CD14-positive monocyte (primary cell): ENCODE data around the gene GRK2. TPM values are rescaled to one million over a fixed set of nuclear protein-coding genes. Genes with fewer than 3 reads are reported as not detected.

Source experiments
- DNase-seq, 3 donors: peaks; one replicate each; pipeline ENCODE4 v3.0.0-alpha.2; 2011 to 2022
- H2AFZ ChIP-seq: 2 replicates; pipeline ENCODE4 v1.6.0; 2012; ENCODE audit warnings: mild to moderate bottlenecking, low read depth, low read length, inconsistent platforms; ENCODE audit not compliant: insufficient read depth, poor library complexity, severe bottlenecking
- H3K27ac ChIP-seq, 2 donors: 1 replicate in 1 of 2; 2 replicates in 1 of 2; pipeline ENCODE4 v1.5.1; 2012 to 2013; ENCODE audit warnings: low read length in 2 of 2, control low read depth in 1 of 2, inconsistent platforms in 1 of 2, low read depth in 1 of 2, mild to moderate bottlenecking in 1 of 2
- H3K27me3 ChIP-seq, 2 donors: one replicate each; pipeline versions ENCODE4 v1.6.0 to v1.6.1; 2011 to 2013; ENCODE audit warnings: low read length in 2 of 2; ENCODE audit not compliant: control insufficient read depth in 2 of 2, insufficient read depth in 2 of 2
- H3K36me3 ChIP-seq, 2 donors: replicated peaks in 1 of 2; 1 replicate in 1 of 2; 2 replicates in 1 of 2; pipeline versions ENCODE4 v1.5.1 to v1.6.1; 2012 to 2013; ENCODE audit warnings: low read length in 2 of 2, control low read depth in 1 of 2, inconsistent platforms in 1 of 2, mild to moderate bottlenecking in 1 of 2; ENCODE audit not compliant: insufficient read depth in 2 of 2, control insufficient read depth in 1 of 2
- H3K4me1 ChIP-seq, 2 donors: 1 replicate in 1 of 2; 2 replicates in 1 of 2; pipeline versions ENCODE4 v1.5.1 to v1.6.1; 2012 to 2013; ENCODE audit warnings: low read length in 2 of 2, control low read depth in 1 of 2, inconsistent platforms in 1 of 2, mild to moderate bottlenecking in 1 of 2, moderate library complexity in 1 of 2; ENCODE audit not compliant: insufficient read depth in 2 of 2, control insufficient read depth in 1 of 2
- H3K4me2 ChIP-seq: replicated peaks from 2 replicates; pipeline ENCODE3; 2012; ENCODE audit warnings: low read length, moderate library complexity, mild to moderate bottlenecking; ENCODE audit not compliant: poor library complexity, severe bottlenecking; ENCODE audit errors: extremely low read depth
- H3K4me3 ChIP-seq, 3 experiments: fragments of 200-600 bp in 1 of 3; sonication (generic) in 1 of 3; replicated peaks in 1 of 3; 1 replicate in 2 of 3; 2 replicates in 1 of 3; pipeline ENCODE4 v1.5.1; 2011 to 2013; ENCODE audit warnings: low read length in 3 of 3, mild to moderate bottlenecking in 3 of 3, control low read depth in 2 of 3, low read depth in 2 of 3, inconsistent platforms in 1 of 3, moderate library complexity in 1 of 3
- H3K79me2 ChIP-seq: 2 replicates; pipeline ENCODE4 v1.6.0; 2012; ENCODE audit warnings: mild to moderate bottlenecking, control low read depth, inconsistent platforms, low read length, moderate library complexity; ENCODE audit not compliant: insufficient read depth
- H3K9ac ChIP-seq: 2 replicates; pipeline ENCODE4 v1.6.0; 2017; ENCODE audit warnings: low read length, mild to moderate bottlenecking; ENCODE audit not compliant: insufficient read depth, poor library complexity, severe bottlenecking
- H3K9me3 ChIP-seq, 2 donors: replicated peaks in 1 of 2; 1 replicate in 1 of 2; 2 replicates in 1 of 2; pipeline versions ENCODE4 v1.5.1 to v1.6.1; 2012 to 2013; ENCODE audit warnings: low read length in 2 of 2, control low read depth in 1 of 2; ENCODE audit not compliant: control insufficient read depth in 1 of 2, insufficient read depth in 1 of 2
- H4K20me1 ChIP-seq: 2 replicates; pipeline ENCODE4 v1.6.0; 2012; ENCODE audit warnings: mild to moderate bottlenecking, low read length, control low read depth, moderate library complexity; ENCODE audit not compliant: insufficient read depth
- H3K27ac Mint-ChIP-seq, 7 donors: one replicate each; pipeline ENCODE4 v1.8.0; 2020; ENCODE audit warnings: mild to moderate bottlenecking in 7 of 7, mixed read lengths in 7 of 7, moderate library complexity in 6 of 7, inconsistent platforms in 2 of 7
- H3K27me3 Mint-ChIP-seq, 3 donors: one replicate each; pipeline ENCODE4 v1.8.0; 2021 to 2022; ENCODE audit warnings: low read depth in 3 of 3, mild to moderate bottlenecking in 3 of 3, mixed read lengths in 3 of 3, moderate library complexity in 3 of 3, inconsistent platforms in 1 of 3
- H3K36me3 Mint-ChIP-seq, 2 donors: one replicate each; pipeline ENCODE4 v1.8.0; 2020; ENCODE audit warnings: mixed read lengths in 2 of 2, inconsistent platforms in 1 of 2, mild to moderate bottlenecking in 1 of 2
- H3K4me1 Mint-ChIP-seq: one replicate; pipeline ENCODE4 v1.8.0; 2020; ENCODE audit warnings: mild to moderate bottlenecking, mixed read lengths
- H3K4me3 Mint-ChIP-seq, 2 donors: one replicate each; pipeline ENCODE4 v1.8.0; 2020; ENCODE audit warnings: mild to moderate bottlenecking in 2 of 2, mixed read lengths in 2 of 2, moderate library complexity in 1 of 2
- H3K9me3 Mint-ChIP-seq, 7 donors: one replicate each; pipeline ENCODE4 v1.8.0; 2020 to 2022; ENCODE audit warnings: mixed read lengths in 7 of 7, mild to moderate bottlenecking in 6 of 7, moderate library complexity in 6 of 7, inconsistent platforms in 2 of 7
- WGBS: methylation state at CpG from one replicate; pipeline ENCODE4 v1.1.5; 2013; ENCODE audit warnings: missing lambda C conversion rate; ENCODE audit not compliant: insufficient coverage; 5-methylcytosine and 5-hydroxymethylcytosine counted together
- intact Hi-C, 2 donors: fragments of 100-400 bp; cut with micrococcal nuclease; formaldehyde crosslinking; loops; one replicate each; pipeline versions ENCODE4 v1.15.0 to v1.15.1; 2023
- polyA plus RNA-seq, 3 donors: library from polyadenylated mRNA; depleted of rRNA in 1 of 3; unstranded in 2 of 3; stranded (reverse) in 1 of 3; fragments of 300-500 nt in 2 of 3; fragments of >200 nt in 1 of 3; fragmentation: Illumina TruSeq in 2 of 3; gene quantifications; 1 replicate in 2 of 3; 2 replicates in 1 of 3; pipeline ENCODE4 v1.2.3, GENCODE V29; 2012 to 2021
- TF ChIP-seq, protein P1 (sequence below): fragments of 200-600 bp; IDR thresholded peaks from one replicate; pipeline ENCODE4 v1.8.0; 2022; ENCODE audit warnings: antibody characterized with exemption, mild to moderate bottlenecking

Gene GRK2
- polyA plus RNA-seq, 3 donors, result 34.9 to 777 (median 43.0) TPM

DNA sequence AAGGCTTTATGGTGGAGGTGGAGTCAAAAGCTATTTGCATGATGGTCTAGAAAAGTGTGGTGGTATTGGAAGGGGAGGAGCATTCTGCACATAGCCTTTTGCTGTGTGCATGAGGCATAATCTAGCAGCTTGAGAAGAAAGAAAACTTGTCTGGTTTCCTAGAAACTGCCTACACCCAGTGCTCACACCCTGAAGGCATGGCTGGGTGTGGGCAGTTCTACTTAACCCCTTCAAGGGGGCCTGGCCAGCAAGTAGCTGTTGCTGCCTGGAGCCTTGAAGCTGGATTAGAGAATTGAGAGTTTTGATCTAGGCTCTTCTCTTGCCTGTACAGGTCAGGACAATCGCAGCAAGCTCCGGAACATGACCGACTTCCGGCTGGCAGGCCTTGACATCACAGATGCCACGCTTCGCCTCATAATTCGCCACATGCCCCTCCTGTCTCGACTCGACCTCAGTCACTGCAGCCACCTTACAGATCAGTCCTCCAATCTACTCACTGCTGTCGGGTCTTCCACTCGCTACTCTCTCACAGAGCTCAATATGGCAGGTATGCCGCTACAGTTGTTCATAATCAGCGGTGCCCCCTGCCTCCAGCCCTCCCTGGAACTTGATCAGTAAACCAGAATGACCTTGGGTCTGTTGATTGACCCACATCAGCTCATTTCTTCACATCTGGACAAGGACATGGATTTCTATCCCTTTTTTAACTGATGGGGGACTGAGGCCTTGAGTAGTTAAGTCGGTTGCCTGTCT lies 12.2 kb upstream of the GRK2 start:
- Mint-ChIP-seq H3K4me1 (peaks cover 8% of the 10 kb centered on the region), H3K4me3 (no peak overlapping the region), H3K36me3 (peaks cover 78 to 95% of the 10 kb centered on the region in 2 donors), H3K9me3 (no peaks in the 10 kb centered on the region), H3K27ac (peak overlapping the region in 3 of 7 donors; percentile 17 to 77 (median 27)), H3K27me3 (peaks cover 0 to 2% (median 2%) of the 10 kb centered on the region in 3 donors)
- no peak overlapping the region for H3K4me2 ChIP-seq
- WGBS, result 98% methylated on average over 14 of the region's 14 CpGs
- TF ChIP-seq, protein P1, sequence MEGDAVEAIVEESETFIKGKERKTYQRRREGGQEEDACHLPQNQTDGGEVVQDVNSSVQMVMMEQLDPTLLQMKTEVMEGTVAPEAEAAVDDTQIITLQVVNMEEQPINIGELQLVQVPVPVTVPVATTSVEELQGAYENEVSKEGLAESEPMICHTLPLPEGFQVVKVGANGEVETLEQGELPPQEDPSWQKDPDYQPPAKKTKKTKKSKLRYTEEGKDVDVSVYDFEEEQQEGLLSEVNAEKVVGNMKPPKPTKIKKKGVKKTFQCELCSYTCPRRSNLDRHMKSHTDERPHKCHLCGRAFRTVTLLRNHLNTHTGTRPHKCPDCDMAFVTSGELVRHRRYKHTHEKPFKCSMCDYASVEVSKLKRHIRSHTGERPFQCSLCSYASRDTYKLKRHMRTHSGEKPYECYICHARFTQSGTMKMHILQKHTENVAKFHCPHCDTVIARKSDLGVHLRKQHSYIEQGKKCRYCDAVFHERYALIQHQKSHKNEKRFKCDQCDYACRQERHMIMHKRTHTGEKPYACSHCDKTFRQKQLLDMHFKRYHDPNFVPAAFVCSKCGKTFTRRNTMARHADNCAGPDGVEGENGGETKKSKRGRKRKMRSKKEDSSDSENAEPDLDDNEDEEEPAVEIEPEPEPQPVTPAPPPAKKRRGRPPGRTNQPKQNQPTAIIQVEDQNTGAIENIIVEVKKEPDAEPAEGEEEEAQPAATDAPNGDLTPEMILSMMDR, result no peak
- no peak overlapping the region for H3K9ac ChIP-seq
- no peak overlapping the region for H3K4me3 ChIP-seq
- H3K27ac ChIP-seq, result peak overlapping the region in 1 of 2 donors; percentile 25
- no peak for DNase-seq
- H3K9me3 ChIP-seq, result no peaks in the 10 kb centered on the region
- H3K36me3 ChIP-seq, result peaks cover 82 to 84% of the 10 kb centered on the region in 2 donors
- peaks cover 0 to 7% of the 10 kb centered on the region in 2 donors for H3K4me1 ChIP-seq
- H3K79me2 ChIP-seq, result peaks cover 21% of the 10 kb centered on the region
- H2AFZ ChIP-seq, result no peak overlapping the region
- no peaks in the 10 kb centered on the region for H3K27me3 ChIP-seq
- intact Hi-C loops, result no loop called here
- peaks cover 98% of the 10 kb centered on the region for H4K20me1 ChIP-seq

DNA sequence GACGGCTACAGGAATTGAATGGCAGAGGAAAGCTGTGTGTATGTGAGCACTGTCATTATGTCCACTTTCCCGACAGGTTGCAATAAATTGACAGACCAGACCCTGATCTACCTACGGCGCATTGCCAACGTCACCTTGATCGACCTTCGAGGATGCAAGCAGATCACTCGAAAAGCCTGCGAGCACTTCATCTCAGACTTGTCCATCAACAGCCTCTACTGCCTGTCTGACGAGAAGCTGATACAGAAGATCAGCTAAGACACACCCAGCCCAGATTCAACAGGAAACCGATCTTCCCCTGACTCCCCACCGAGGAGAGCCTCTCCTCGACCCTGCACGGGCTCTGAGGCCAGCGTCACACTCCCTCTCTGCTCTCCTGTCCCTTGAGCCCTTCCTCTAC lies 11.5 kb upstream of the GRK2 start:
- Histone ChIP-seq H2AFZ (no peak overlapping the region), H3K4me1 (peaks cover 0 to 7% of the 10 kb centered on the region in 2 donors), H3K4me3 (no peak overlapping the region), H3K27ac (no peak overlapping the region), H3K36me3 (peaks cover 75 to 76% of the 10 kb centered on the region in 2 donors), H4K20me1 (peaks cover 92% of the 10 kb centered on the region), H3K9me3 (no peaks in the 10 kb centered on the region), H3K4me2 (no peak overlapping the region), H3K79me2 (peaks cover 19% of the 10 kb centered on the region), H3K27me3 (no peaks in the 10 kb centered on the region), H3K9ac (no peak overlapping the region)
- intact Hi-C loops, result no loop called here
- no peak for DNase-seq
- Mint-ChIP-seq H3K27ac (no peak overlapping the region), H3K9me3 (no peaks in the 10 kb centered on the region), H3K4me1 (peaks cover 8% of the 10 kb centered on the region), H3K36me3 (peaks cover 70 to 87% of the 10 kb centered on the region in 2 donors), H3K27me3 (peaks cover 1 to 4% (median 3%) of the 10 kb centered on the region in 3 donors), H3K4me3 (no peak overlapping the region)
- TF ChIP-seq, protein P1, result no peak
- 99% methylated on average over 10 of the region's 15 CpGs for WGBS
